Mesodermal cell (in vitro differentiated cells): ENCODE data around the gene ENTPD8.
A peak's percentile ranks its signal among the peaks of the same experiment; 100 is the strongest.

Source experiments
- H3K27ac ChIP-seq: 2 replicates; pipeline ENCODE4 v1.7.0; 2013; ENCODE audit warnings: mild to moderate bottlenecking, low read depth, low read length, moderate library complexity; ENCODE audit not compliant: severe bottlenecking
- H3K36me3 ChIP-seq: 2 replicates; pipeline ENCODE4 v1.7.1; 2013; ENCODE audit warnings: mild to moderate bottlenecking, low read length, moderate library complexity; ENCODE audit not compliant: control insufficient read depth, insufficient read depth
- H3K4me1 ChIP-seq: one replicate; pipeline ENCODE4 v1.7.1; 2013; ENCODE audit warnings: mild to moderate bottlenecking, low read length; ENCODE audit not compliant: insufficient read depth, control insufficient read depth, poor library complexity, severe bottlenecking
- H3K4me3 ChIP-seq: 2 replicates; pipeline ENCODE4 v1.7.0; 2013; ENCODE audit warnings: low read length, control low read depth, mild to moderate bottlenecking; ENCODE audit not compliant: insufficient read depth, poor library complexity, severe bottlenecking; ENCODE audit errors: extremely low read depth
- H3K9me3 ChIP-seq: 2 replicates; pipeline ENCODE4 v1.7.1; 2013; ENCODE audit warnings: mild to moderate bottlenecking, low read length, moderate library complexity; ENCODE audit not compliant: control insufficient read depth
- WGBS, 2 experiments: methylation state at CpG; one replicate each; pipeline ENCODE4 v1.1.5; 2013; ENCODE audit warnings: missing lambda C conversion rate in 2 of 2; ENCODE audit not compliant: insufficient coverage in 2 of 2; 5-methylcytosine and 5-hydroxymethylcytosine counted together

The ENTPD8 gene

GRCh38 chr9:137423514-137424291, 17.5 kb downstream of the ENTPD8 start:
- H3K4me3 ChIP-seq, result peak overlapping the region; percentile 37
- no peaks in the 10 kb centered on the region for H3K9me3 ChIP-seq
- H3K36me3 ChIP-seq, result no peaks in the 10 kb centered on the region
- H3K4me1 ChIP-seq, result peaks cover 14% of the 10 kb centered on the region
- no peak overlapping the region for H3K27ac ChIP-seq
- WGBS, 2 experiments, result 25 to 26% methylated on average over 70 to 76 of the region's 77 CpGs

DNA sequence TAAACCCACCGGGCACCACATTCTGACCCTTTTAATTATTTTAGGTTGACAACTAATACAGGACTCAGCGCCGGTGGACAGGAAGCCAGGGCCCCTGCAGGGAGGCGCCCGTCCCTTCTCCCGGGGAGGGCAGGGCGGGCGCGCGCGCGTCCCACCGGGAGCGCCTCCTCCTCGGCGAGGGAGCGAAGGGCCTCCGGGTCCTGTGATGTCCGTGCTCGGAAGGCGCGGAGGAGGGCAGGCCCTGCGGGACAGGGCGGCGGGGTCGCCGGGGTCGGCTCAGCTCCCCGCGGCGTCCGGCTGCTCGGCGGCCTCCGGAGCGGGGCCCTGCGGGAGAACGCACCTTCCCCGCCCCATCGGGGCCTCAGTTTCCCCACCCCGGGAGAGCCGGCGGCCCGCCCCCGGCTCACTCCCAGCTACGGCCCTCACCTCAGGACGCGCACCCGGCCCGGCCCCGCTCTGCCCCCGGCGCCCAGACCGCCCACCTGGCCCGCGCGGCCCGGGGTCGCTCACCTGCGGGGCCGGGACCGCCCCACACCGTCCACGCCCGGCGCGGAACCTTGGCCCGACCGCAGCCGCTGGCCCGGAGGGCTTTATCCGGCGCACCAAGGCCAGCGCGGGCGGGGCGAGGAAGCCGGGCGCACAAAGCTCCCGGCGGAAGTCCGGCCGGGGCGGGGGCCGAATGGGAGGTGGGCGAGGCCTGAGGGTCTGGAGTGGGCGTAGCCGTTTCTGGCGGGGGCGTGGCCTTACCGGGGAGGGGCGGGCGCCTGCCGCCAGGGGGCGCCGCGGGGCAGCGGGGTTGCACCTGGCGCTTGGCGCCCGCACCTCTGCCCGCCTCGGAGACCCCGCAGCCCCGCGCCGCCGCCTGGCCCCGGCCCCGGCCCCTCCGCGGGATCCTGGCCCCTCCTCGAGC, 18.3 kb downstream of the ENTPD8 start, which contains the start of the genes EXD3 and NOXA1:
Gene EXD3, minus strand, starts transcription at position 559 of the 910 bp plus-strand sequence. CDS start 27,805 bp downstream, outside the sequence.
Gene NOXA1, plus strand, starts transcription at position 790 of the 910 bp plus-strand sequence. CDS start 137 bp downstream, outside the sequence.
- peak within 1 kb of the TSS; percentile 62 for H3K4me3 ChIP-seq
- 1% methylated on average over 52 to 95 of the region's 113 CpGs for WGBS, 2 experiments
- no peak within 1 kb of the TSS for H3K27ac ChIP-seq
- no peaks in the 10 kb centered on the region for H3K9me3 ChIP-seq
- H3K4me1 ChIP-seq, result peaks cover 14% of the 10 kb centered on the region
- H3K36me3 ChIP-seq, result no peaks in the 10 kb centered on the region

GRCh38 chr9:137421838-137422603, 19.1 kb downstream of the ENTPD8 start:
- Histone ChIP-seq H3K4me3 (peak overlapping the region; percentile 62), H3K36me3 (no peaks in the 10 kb centered on the region), H3K4me1 (peaks cover 14% of the 10 kb centered on the region), H3K27ac (no peak overlapping the region), H3K9me3 (no peaks in the 10 kb centered on the region)
- 7 to 8% methylated on average over 11 of the region's 11 CpGs for WGBS, 2 experiments

DNA sequence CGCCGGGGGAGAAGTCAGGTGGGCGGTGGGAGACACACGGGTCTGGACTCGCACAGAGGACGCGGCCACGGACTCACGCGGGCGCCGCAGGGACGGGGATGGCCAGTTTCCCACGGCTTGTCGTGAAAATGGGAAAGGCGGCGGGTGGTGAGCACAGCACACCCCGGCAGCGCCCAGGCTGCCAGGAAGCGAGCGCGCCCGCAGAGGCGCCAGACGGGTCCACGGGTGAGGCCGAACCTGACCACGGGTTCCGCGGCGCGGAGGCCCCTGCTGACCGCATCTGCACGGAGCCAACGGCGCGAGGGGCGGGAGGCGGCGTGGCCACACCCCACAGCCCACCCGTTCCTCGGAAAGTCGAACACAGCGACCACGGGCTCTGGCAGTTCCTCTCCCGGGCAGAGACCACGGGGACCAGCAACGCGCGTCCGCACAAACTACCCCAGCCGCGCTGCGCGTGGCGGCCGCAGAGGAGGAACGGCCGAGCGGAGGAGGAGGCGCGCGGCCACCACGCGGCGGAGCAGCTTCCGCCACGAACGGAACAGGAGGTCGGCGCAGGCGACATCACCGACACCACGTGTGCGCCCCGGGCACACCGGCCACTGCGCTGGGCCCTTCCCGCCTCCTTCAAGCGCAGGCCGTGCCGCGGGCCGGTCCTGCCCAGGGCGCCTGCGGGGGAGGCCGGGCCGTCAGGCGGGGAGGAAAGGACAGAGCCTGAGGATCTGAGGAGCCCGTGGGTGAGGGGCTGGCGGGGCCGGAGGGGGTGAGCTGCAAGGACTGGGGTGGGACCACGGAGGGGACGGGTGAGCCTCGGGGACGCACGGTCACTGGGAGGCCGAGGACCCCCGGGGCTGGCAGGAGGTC, 23.8 kb downstream of the ENTPD8 start:
- Histone ChIP-seq H3K4me3 (no peak overlapping the region), H3K4me1 (peaks cover 8% of the 10 kb centered on the region), H3K27ac (no peak overlapping the region), H3K9me3 (no peaks in the 10 kb centered on the region), H3K36me3 (no peaks in the 10 kb centered on the region)
- 97% methylated on average over 80 to 99 of the region's 99 CpGs for WGBS, 2 experiments

GRCh38 chr9:137416563-137417151, 24.5 kb downstream of the ENTPD8 start:
- WGBS, 2 experiments, result 96 to 97% methylated on average over 45 of the region's 45 CpGs

DNA sequence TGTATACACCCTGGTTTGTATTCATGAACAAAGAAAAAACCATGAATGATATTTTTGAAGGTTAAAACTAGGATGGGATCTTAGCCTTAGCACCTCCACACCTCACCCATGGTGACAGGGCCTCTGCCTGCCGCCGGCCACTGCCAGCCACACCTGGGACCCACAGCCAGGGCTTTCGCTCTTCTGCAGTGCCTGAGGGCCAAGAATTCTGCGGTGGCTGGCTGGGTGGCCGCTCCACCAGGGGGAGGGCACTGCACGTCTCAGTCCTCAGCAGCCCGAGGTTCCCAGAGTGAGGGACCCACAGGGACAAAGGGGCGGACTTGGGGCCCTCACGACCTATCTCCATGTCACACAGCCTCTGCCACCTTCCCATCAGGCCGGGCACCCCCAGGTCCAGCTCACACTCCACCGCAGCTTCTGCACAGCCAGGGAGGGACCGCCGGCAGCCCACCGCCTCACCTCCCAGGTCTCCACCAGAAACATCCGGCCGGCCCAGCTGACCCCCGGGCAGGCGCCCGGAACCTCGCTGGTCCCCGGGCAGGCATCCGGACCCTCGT, 25.1 kb downstream of the ENTPD8 start:
- Histone ChIP-seq H3K36me3 (no peaks in the 10 kb centered on the region), H3K4me3 (no peak overlapping the region), H3K9me3 (no peaks in the 10 kb centered on the region), H3K27ac (no peak overlapping the region), H3K4me1 (peaks cover 7% of the 10 kb centered on the region)
- WGBS, 2 experiments, result 95 to 97% methylated on average over 15 to 19 of the region's 23 CpGs

More at GRCh38 chr9:137416563-137417151, 24.5 kb downstream of the ENTPD8 start:
- Histone ChIP-seq H3K4me3 (no peak overlapping the region), H3K36me3 (no peaks in the 10 kb centered on the region), H3K9me3 (no peaks in the 10 kb centered on the region), H3K4me1 (peaks cover 10% of the 10 kb centered on the region), H3K27ac (no peak overlapping the region)

GRCh38 chr9:137415451-137415850, 25.7 kb downstream of the ENTPD8 start:
- WGBS, 2 experiments, result 87 to 97% methylated on average over 3 to 5 of the region's 5 CpGs
- H3K4me3 ChIP-seq, result no peak overlapping the region
- H3K36me3 ChIP-seq, result no peaks in the 10 kb centered on the region
- H3K9me3 ChIP-seq, result no peaks in the 10 kb centered on the region
- H3K4me1 ChIP-seq, result peaks cover 7% of the 10 kb centered on the region
- H3K27ac ChIP-seq, result no peak overlapping the region

GRCh38 chr9:137412431-137412830, 28.7 kb downstream of the ENTPD8 start:
- no peaks in the 10 kb centered on the region for H3K9me3 ChIP-seq

GRCh38 chr9:137411645-137412380, 29.3 kb downstream of the ENTPD8 start:
- WGBS, 2 experiments, result 79 to 82% methylated on average over 20 to 22 of the region's 30 CpGs
- no peaks in the 10 kb centered on the region for H3K9me3 ChIP-seq
- H3K4me1 ChIP-seq, result peaks cover 7% of the 10 kb centered on the region
- H3K36me3 ChIP-seq, result no peaks in the 10 kb centered on the region
- H3K4me3 ChIP-seq, result no peak overlapping the region
- H3K27ac ChIP-seq, result peak overlapping the region; percentile 41

More at GRCh38 chr9:137412431-137412830, 28.7 kb downstream of the ENTPD8 start:
- H3K36me3 ChIP-seq, result no peaks in the 10 kb centered on the region
- H3K4me3 ChIP-seq, result no peak overlapping the region
- H3K4me1 ChIP-seq, result peaks cover 7% of the 10 kb centered on the region
- 91 to 95% methylated on average over 9 of the region's 10 CpGs for WGBS, 2 experiments
- H3K27ac ChIP-seq, result no peak overlapping the region
